Measurements from ENCODE around the gene KCNC1. TPM values are rescaled to one million over a fixed set of nuclear protein-coding genes. Genes with fewer than 3 reads are reported as not detected.

Gene KCNC1
- not detected for total RNA-seq

DNA sequence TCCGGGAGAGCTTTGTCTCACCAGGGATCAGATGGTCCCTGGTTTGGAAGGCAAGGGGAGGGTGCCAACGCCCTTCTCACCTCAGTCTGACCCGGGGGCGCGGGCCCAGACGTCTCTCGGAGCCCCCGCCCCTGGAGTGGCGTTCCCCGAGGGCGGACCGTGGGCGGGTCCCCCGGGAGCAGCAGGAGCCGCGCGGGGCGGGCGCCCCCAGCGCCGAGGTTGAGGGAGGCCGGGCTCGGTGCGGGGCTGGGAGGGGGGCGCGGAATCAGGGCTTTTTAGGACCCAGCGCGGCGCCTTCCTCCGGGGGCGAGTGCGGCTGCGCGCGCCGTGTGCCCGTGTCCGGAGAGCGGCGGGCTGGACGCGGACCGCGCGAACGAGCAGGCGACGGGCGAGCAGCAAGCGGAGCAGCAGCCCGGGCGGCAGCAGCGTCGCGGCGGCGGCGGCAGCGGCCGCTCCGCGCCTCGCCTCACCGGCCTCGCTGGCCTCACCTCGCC, at the start of gene KCNC1:
TSS of gene KCNC1 (plus strand) at position 364 of the 494 bp plus-strand sequence. CDS start 1,222 bp downstream, outside the sequence.
- H3K4me1 Mint-ChIP-seq, result peaks cover 2% of the 10 kb centered on the region
- H3K4me3 Mint-ChIP-seq, result no peak within 1 kb of the TSS
- no peak within 1 kb of the TSS for H3K27ac Mint-ChIP-seq
- no peak for DNase-seq
- ChIA-PET CTCF (interaction anchor here (7.0 kb wide), 1 partner anchor 245 kb away, joined by 130 read pairs; no protein-coding TSS in a partner anchor), POLR2A (no interaction called here)
- peaks cover 2% of the 10 kb centered on the region for H3K36me3 Mint-ChIP-seq (ENCODE audit: low read depth)
- H3K9me3 Mint-ChIP-seq, result no peaks in the 10 kb centered on the region
- peaks cover 59% of the 10 kb centered on the region for H3K27me3 Mint-ChIP-seq

DNA sequence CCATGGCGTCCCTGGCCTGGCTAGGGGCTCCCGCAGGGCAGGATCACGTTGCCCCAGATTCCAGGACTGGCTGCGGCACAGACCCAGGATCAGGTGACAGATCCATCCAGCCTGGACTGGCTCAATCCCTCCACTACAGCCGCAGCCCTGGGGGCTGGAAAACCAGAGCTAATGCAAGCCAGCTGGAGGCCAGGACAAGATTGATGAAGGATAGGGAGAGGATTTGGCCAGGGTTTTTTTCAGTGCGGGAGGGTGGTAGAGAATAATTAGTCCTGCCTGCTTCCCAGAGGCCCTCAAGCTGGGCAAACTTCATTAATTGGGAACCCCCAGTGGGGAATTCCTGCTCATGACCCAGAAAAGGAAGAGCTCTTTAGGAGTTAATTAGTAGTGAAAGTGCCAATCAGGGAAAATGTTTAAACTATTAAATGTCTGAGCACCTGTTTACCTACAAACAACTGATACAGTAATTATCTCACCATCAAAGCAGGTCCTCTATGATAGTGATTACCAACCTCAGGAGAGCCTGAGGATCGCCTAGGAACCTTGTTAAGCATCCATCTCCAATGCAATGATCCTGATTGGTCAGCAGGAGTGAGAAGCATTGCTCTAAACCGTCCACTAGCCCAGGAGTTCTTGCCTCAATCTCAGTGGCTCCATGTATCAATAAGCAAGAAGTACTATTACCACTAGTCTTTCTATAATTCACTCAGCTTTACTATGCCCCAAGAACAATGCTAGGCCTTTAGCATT, 48.2 kb upstream of the KCNC1 start:
- CTCF ChIA-PET, result no interaction called here

DNA sequence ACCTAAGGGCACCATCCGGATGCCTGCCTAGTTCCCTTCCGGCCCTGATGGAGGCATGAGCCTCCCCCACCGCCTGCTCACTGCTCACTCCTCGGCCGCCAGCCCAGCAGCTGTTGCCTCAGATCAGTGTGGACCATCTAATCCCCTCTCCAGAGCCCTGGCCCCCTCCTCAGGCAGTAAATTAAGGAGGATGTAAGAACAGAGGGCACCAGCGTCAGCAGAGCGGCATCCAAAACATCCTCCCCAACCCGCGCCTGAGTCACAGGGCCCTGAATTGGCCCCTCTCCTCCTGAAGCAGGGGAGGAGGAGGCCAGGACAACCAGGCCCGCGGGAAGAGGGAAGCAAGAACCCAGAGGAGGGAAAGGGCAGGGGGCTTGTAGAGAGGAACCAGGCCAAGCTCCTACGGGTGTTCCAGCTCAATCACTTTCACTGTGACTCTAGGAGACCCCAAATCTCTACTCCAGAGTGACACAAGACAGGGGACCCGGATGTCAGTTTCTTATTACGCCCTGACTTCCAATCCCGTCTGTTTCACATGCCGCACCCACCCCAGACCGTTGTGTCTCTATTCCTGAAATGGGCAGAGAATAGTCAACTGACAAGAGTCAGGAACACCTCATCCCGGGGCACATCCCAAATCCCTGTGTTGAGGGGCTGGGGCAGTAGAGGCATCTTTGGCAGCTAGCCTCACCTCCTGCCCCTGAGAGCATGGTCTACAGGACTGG, 46.5 kb upstream of the KCNC1 start:
- H3K9me3 Mint-ChIP-seq, result no peaks in the 10 kb centered on the region
- H3K36me3 Mint-ChIP-seq (ENCODE audit: low read depth), result no peaks in the 10 kb centered on the region
- POLR2A ChIA-PET, result no interaction called here
- DNase-seq, result no peak
- H3K4me3 Mint-ChIP-seq, result no peak overlapping the region
- H3K27ac Mint-ChIP-seq, result no peak overlapping the region
- no peaks in the 10 kb centered on the region for H3K4me1 Mint-ChIP-seq
- CTCF ChIA-PET, result no interaction called here
- H3K27me3 Mint-ChIP-seq, result peaks cover 14% of the 10 kb centered on the region

More for the DNA sequence above, 48.2 kb upstream of the KCNC1 start:
- Mint-ChIP-seq H3K27me3 (peaks cover 6% of the 10 kb centered on the region), H3K4me1 (no peaks in the 10 kb centered on the region), H3K36me3 (ENCODE audit: low read depth) (no peaks in the 10 kb centered on the region), H3K9me3 (no peaks in the 10 kb centered on the region), H3K27ac (no peak overlapping the region), H3K4me3 (no peak overlapping the region)
- POLR2A ChIA-PET, result no interaction called here
- no peak for DNase-seq

DNA sequence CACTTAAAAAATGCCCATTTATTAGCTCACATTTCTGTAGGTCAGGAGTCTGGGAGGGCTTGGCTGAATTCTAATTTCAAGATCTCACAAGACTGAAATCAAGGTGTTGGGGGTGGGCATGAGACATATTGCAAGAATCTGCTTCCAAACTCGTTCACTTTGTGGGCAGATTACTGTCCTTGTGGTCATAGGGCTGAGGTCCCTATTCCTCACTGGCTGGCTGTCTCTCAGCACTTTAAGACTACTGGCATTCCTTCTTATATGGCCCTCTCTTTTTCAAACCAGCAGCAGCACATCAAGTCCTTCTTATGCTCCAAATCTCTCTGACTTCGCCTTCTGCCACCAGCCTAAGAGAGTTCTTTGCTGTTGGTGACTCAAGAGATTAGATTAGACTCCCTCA, 43.0 kb upstream of the KCNC1 start:
- peaks cover 41% of the 10 kb centered on the region for H3K27me3 Mint-ChIP-seq
- ChIA-PET POLR2A (no interaction called here), CTCF (no interaction called here)
- no peaks in the 10 kb centered on the region for H3K4me1 Mint-ChIP-seq
- no peaks in the 10 kb centered on the region for H3K9me3 Mint-ChIP-seq
- H3K27ac Mint-ChIP-seq, result no peak overlapping the region
- no peak overlapping the region for H3K4me3 Mint-ChIP-seq
- no peak for DNase-seq
- no peaks in the 10 kb centered on the region for H3K36me3 Mint-ChIP-seq (ENCODE audit: low read depth)

DNA sequence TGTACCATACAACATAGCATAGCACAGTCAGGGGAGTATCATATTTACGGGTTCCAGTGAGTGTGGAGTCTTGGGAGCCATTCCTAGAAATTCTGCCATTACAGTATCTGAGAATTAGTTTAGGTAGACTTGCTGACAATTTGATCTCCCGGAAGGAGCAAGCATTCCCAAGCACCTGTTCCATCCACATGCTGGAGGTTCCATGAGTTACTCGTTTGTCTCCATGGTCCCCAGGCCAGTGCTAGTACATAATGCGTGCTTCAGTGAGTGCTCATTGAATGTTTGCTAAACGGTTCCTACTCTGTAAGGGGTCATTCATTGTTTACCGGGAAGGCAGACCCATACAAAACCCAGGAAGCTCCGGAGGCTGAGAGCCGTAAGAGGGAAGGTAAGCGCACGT, 42.6 kb upstream of the KCNC1 start:
- ChIA-PET POLR2A (no interaction called here), CTCF (no interaction called here)
- Mint-ChIP-seq H3K27ac (no peak overlapping the region), H3K9me3 (no peaks in the 10 kb centered on the region), H3K36me3 (ENCODE audit: low read depth) (no peaks in the 10 kb centered on the region), H3K27me3 (peaks cover 43% of the 10 kb centered on the region), H3K4me3 (no peak overlapping the region), H3K4me1 (no peaks in the 10 kb centered on the region)
- no peak for DNase-seq

DNA sequence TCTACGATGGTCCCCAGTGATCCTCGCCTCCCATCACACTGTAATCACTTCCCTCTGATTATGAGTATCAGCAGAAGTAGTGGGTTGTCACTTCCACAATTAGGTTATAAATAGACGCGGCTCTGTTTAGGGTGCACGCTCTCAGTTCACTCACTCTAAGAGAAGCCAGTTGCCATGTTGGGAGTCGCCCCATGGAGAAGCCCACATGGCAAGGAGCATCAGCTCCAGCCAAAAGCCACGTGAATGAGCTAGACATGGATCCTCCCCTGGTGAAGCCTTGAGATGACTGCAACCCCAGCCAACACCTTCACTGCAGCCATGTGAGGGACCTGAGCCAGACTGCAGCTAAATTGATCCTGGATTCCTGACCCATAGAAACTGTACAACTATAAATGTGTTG, 41.6 kb upstream of the KCNC1 start:
- Mint-ChIP-seq H3K9me3 (no peaks in the 10 kb centered on the region), H3K36me3 (ENCODE audit: low read depth) (no peaks in the 10 kb centered on the region), H3K4me1 (no peaks in the 10 kb centered on the region), H3K27me3 (peaks cover 49% of the 10 kb centered on the region), H3K27ac (no peak overlapping the region), H3K4me3 (no peak overlapping the region)
- CTCF ChIA-PET, result no interaction called here
- POLR2A ChIA-PET, result no interaction called here
- no peak for DNase-seq

DNA sequence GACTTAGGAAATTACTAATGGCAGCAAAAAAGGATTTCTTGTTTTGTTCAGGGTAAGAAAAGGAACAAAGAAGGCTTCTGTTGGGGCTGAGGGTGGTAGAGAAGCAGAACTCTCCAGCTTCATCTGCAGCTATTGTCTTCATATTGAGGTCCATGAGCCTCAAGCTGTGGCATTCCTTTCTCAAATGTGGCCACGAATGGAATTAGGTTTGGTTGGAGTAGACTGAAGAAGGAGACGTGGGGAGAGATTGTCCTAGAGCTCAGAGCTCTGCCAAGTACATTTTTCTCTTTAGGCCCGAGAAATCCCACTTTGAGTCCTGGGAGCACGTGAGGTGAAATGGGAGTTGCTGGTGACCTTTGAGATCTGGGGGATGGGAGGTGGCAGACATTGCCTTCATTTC, 41.0 kb upstream of the KCNC1 start:
- Mint-ChIP-seq H3K27ac (no peak overlapping the region), H3K36me3 (ENCODE audit: low read depth) (no peaks in the 10 kb centered on the region), H3K9me3 (no peaks in the 10 kb centered on the region), H3K27me3 (peaks cover 53% of the 10 kb centered on the region), H3K4me1 (no peaks in the 10 kb centered on the region), H3K4me3 (no peak overlapping the region)
- POLR2A ChIA-PET, result no interaction called here
- CTCF ChIA-PET, result no interaction called here
- no peak for DNase-seq

DNA sequence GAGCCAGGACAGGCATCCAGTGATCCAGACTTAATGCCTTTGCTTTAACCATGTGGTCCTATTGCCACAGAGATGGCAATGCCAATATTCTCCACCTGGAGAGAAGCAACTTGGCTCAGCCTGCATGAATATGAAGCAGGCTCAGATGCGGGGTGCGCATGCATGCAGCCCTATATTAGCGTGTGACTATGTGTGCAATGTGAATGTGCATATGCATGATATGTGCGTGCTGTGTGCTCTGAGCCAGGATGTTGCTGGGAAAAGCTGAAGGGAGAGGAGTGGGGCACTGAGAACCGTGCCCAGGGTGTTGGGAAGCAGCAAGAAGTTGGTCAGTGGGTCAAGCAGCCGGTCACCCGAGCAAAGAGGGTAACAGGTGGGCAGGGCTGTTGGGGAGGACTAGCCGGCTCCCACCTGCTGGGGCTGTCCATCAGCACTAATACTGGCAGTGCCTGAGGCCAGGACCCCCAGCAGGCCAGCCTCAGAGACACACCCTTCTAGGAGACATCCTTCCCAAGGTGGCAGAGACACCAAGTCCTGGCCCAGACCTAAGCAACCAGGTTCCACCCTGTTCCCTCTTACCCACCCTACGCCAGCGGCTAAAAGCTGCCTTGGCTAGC, 40.0 kb upstream of the KCNC1 start:
- Mint-ChIP-seq H3K4me3 (no peak overlapping the region), H3K4me1 (no peaks in the 10 kb centered on the region), H3K9me3 (no peaks in the 10 kb centered on the region), H3K27ac (no peak overlapping the region), H3K36me3 (ENCODE audit: low read depth) (no peaks in the 10 kb centered on the region), H3K27me3 (peaks cover 53% of the 10 kb centered on the region)
- DNase-seq, result no peak
- ChIA-PET CTCF (no interaction called here), POLR2A (no interaction called here)

DNA sequence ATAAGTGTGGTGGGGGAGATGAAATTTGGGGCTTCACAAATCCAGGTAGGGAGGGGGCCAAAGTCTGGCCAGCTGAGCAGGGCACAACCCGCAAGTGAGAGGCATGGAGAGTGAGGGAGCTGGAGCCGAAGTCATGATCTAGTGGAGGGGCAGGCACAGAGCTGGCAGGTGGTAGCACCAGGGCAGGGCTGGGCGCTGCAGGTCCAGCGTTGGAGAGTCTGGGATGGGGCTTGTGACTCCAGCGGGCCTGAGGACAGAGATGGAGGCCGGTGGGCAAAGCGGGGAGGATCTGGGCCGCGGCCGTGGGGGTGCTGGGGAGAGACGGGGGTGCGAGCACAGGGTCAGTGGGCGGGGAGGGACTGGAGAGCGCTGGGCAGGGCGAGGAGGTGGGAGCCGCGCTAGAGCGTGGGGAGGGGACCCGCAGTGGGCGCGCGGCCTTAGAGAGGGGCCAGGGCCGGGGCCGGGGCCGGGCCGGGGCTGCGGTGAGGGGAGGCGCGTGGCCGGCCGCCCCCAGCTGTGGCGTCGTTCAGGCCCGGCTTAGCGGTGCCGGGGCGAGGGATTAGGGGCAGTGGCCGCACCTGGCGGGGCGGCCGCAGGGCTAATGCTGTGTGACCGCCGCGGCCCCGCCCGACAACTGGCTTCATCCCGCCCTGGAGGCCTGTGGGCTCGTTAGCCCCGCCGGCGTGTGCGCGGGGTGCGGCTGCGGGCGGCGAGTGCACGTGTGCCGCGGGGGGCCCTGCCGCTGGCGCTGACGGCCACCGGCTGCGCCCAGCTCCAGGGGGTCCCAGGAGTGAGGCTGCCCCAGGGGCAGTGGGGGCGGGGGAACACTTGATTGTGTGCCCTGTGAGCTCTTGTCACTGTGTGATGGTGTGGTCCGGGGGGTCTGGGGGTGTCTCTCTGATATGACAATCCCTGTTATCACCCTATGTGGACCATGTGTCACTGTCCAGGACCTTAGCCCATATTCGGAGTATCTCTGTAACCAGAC, 38.8 kb upstream of the KCNC1 start:
- no peaks in the 10 kb centered on the region for H3K4me1 Mint-ChIP-seq
- H3K9me3 Mint-ChIP-seq, result no peaks in the 10 kb centered on the region
- H3K4me3 Mint-ChIP-seq, result no peak overlapping the region
- H3K27ac Mint-ChIP-seq, result no peak overlapping the region
- DNase-seq, result no peak
- H3K27me3 Mint-ChIP-seq, result peaks cover 53% of the 10 kb centered on the region
- ChIA-PET POLR2A (no interaction called here), CTCF (no interaction called here)
- H3K36me3 Mint-ChIP-seq (ENCODE audit: low read depth), result no peaks in the 10 kb centered on the region

DNA sequence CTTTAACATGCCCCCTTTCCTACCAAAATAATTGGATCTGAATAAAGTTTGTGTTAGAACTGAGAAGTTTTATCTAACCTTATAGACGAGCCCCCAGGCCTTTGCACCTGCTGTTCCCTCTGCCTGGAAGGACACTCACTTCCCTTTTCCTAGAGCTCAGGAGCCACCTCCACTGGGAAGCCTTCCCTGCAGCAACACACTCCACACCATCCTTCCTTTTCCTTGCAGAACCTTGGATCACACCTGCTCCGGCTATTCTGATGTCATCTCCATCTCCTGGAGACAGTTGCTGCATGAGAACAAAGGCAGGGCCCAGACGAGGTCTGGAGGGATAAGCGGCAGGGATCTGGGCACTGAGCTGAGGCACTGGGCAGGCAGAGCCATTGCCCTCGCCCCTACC, 37.8 kb upstream of the KCNC1 start:
- no peaks in the 10 kb centered on the region for H3K4me1 Mint-ChIP-seq
- no peak for DNase-seq
- no peak overlapping the region for H3K27ac Mint-ChIP-seq
- H3K27me3 Mint-ChIP-seq, result peaks cover 46% of the 10 kb centered on the region
- no peaks in the 10 kb centered on the region for H3K36me3 Mint-ChIP-seq (ENCODE audit: low read depth)
- CTCF ChIA-PET, result no interaction called here
- no peaks in the 10 kb centered on the region for H3K9me3 Mint-ChIP-seq
- H3K4me3 Mint-ChIP-seq, result no peak overlapping the region
- POLR2A ChIA-PET, result no interaction called here

DNA sequence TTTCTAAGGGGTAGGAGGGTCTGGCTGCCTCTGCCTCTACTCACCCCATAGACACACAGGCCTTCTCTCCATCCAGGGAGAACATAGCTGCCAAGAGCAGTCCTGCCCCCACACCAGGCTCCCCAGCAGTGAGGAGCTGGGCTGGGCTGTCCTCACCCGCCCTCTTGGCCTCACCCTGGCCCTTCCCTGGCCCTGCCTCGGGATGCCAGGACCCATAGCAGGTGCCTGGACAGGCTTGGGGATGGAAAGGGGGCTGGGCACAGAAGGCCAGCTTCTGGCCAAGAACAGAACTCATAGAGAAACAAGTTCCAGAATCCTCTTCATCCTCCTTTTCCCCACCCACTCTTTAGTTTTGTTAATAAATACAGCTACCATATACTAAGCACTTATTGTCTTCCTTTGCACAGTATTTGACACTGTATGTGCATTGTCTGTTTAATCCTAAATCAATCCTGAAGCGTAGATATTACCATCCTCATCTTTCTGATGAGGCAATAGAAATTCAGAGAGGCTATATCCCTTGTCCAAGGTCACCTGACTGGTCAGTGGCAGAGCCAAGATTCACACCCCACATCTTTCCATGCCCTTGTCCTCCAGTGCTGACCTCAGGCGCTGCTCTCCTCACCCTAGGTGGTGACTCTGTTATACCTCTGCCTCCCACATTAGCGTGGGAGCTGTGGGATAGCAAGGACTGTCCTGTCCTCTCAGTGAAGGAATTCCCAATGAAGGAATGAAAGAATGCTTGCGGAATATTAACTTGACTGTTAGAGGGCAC, 37.2 kb upstream of the KCNC1 start:
- Mint-ChIP-seq H3K36me3 (ENCODE audit: low read depth) (no peaks in the 10 kb centered on the region), H3K27ac (no peak overlapping the region), H3K9me3 (no peaks in the 10 kb centered on the region), H3K27me3 (peaks cover 42% of the 10 kb centered on the region), H3K4me3 (no peak overlapping the region), H3K4me1 (no peaks in the 10 kb centered on the region)
- CTCF ChIA-PET, result no interaction called here
- POLR2A ChIA-PET, result no interaction called here
- no peak for DNase-seq

Data from activated CD4-positive, alpha-beta memory T cell treated with anti-CD3 and anti-CD28 coated beads, Interleukin-2, amount 10 ng/mL, durations not matched to agents 7 days and 5 days (primary cell).